ENCODE data around the gene ERI3.

DNA sequence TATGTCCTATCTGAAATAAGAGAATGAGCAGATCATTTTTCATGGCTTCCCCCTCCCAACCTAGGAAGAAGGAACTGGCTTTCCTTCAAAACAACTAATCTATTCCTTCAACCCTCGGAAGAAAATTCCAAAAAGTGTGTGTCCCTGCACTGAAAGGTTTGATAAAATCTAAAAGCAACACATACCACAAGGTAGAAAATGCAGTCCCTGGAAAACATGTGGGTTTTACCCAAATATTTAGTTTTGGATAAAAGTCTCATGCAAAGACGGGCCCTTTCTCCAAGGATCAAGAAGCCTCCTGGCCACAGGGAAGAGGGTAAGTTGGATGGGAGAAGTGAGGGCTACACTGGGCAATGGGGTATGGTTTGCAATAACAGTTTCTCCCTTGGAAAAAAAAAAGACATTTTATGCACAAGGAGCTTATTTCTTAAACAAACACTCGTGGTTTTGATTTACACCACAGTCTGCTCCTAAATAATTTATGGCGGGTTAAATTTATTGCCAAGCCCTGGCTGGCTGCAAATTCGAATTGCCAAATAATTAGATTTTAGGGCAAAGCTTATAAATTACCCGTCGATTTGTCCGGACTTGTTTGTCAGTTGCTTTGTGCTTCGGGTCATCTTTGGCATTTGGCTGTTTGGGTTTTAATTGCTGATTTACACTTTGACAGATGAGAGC is 28.9 kb downstream of the ERI3 start:
- TF ChIP-seq NPAS2 (CRISPR knock-in tag; IDR thresholded peaks at IDR 0.05; ENCODE audit: borderline replicate concordance) (no peak), MYC (IDR thresholded peaks at IDR 0.05; ENCODE audit: borderline replicate concordance, low read length) (no peak), RFX5 (IDR thresholded peaks at IDR 0.05) (no peak), POLR2A (IDR thresholded peaks at IDR 0.05; ENCODE audit: low read length) (no peak)
- TF ChIP-seq, protein P1, sequence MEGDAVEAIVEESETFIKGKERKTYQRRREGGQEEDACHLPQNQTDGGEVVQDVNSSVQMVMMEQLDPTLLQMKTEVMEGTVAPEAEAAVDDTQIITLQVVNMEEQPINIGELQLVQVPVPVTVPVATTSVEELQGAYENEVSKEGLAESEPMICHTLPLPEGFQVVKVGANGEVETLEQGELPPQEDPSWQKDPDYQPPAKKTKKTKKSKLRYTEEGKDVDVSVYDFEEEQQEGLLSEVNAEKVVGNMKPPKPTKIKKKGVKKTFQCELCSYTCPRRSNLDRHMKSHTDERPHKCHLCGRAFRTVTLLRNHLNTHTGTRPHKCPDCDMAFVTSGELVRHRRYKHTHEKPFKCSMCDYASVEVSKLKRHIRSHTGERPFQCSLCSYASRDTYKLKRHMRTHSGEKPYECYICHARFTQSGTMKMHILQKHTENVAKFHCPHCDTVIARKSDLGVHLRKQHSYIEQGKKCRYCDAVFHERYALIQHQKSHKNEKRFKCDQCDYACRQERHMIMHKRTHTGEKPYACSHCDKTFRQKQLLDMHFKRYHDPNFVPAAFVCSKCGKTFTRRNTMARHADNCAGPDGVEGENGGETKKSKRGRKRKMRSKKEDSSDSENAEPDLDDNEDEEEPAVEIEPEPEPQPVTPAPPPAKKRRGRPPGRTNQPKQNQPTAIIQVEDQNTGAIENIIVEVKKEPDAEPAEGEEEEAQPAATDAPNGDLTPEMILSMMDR (IDR thresholded peaks at IDR 0.05), result no peak
